Loucy (cell line): Measurements from ENCODE around the gene NUP35.

Source experiments
- H2AFZ ChIP-seq: fragments of 200-600 bp; sonication (generic); 2 replicates; pipeline ENCODE4 v1.6.0; 2016; ENCODE audit warnings: antibody characterized with exemption, mild to moderate bottlenecking, low read length, moderate library complexity
- H3F3A ChIP-seq: fragments of 200-600 bp; 2 replicates; pipeline ENCODE4 v1.6.0; 2016; ENCODE audit warnings: antibody characterized with exemption, low read depth, mild to moderate bottlenecking
- H3K27me3 ChIP-seq: fragments of 200-600 bp; sonication (generic); 2 replicates; pipeline ENCODE4 v1.6.1; 2014; ENCODE audit warnings: low read length, mild to moderate bottlenecking; ENCODE audit not compliant: insufficient read depth, poor library complexity, severe bottlenecking
- H3K36me3 ChIP-seq: fragments of 200-600 bp; sonication (generic); 2 replicates; pipeline ENCODE4 v1.6.1; 2016; ENCODE audit warnings: low read length; ENCODE audit not compliant: insufficient read depth
- H3K4me1 ChIP-seq: fragments of 200-600 bp; sonication (generic); 2 replicates; pipeline ENCODE4 v1.5.1; 2014; ENCODE audit warnings: low read length, mild to moderate bottlenecking; ENCODE audit not compliant: insufficient read depth, poor library complexity, severe bottlenecking
- H3K4me2 ChIP-seq: fragments of 200-600 bp; sonication (generic); 2 replicates; pipeline ENCODE4 v1.6.0; 2014; ENCODE audit warnings: antibody characterized with exemption, low read length, low read depth, mild to moderate bottlenecking; ENCODE audit not compliant: poor library complexity, severe bottlenecking
- H3K4me3 ChIP-seq: fragments of 200-600 bp; sonication (generic); 2 replicates; pipeline ENCODE4 v1.5.1; 2014; ENCODE audit warnings: low read length, mild to moderate bottlenecking, mixed read lengths; ENCODE audit not compliant: poor library complexity, severe bottlenecking
- H3K79me2 ChIP-seq: fragments of 200-600 bp; sonication (generic); 2 replicates; pipeline ENCODE4 v1.6.1; 2014; ENCODE audit warnings: low read length; ENCODE audit not compliant: insufficient read depth
- H3K9ac ChIP-seq: fragments of 200-600 bp; sonication (generic); 2 replicates; pipeline ENCODE4 v1.6.0; 2014; ENCODE audit warnings: mild to moderate bottlenecking, low read depth, low read length, moderate library complexity; ENCODE audit not compliant: poor library complexity, severe bottlenecking
- H3K9me2 ChIP-seq: fragments of 200-600 bp; sonication (generic); replicated peaks from 2 replicates; pipeline ENCODE4 v1.6.1; 2016; ENCODE audit warnings: low read depth, low read length, mixed read lengths
- H3K9me3 ChIP-seq: fragments of 200-600 bp; sonication (generic); 2 replicates; pipeline ENCODE4 v1.6.1; 2014; ENCODE audit warnings: mild to moderate bottlenecking, antibody characterized with exemption, low read length, low read depth; ENCODE audit not compliant: insufficient read depth
- H4K20me1 ChIP-seq: fragments of 200-600 bp; sonication (generic); 2 replicates; pipeline ENCODE4 v1.6.0; 2014; ENCODE audit warnings: antibody characterized with exemption, low read length, mild to moderate bottlenecking; ENCODE audit not compliant: insufficient read depth, poor library complexity, severe bottlenecking
- CTCF ChIP-seq: fragments of 200-600 bp; sonication (generic); conservative IDR thresholded peaks from 2 replicates; pipeline ENCODE4 v1.5.1; 2014; ENCODE audit warnings: mild to moderate bottlenecking, antibody characterized with exemption, low read length
- EZH2phosphoT487 ChIP-seq: fragments of 200-600 bp; IDR thresholded peaks from 2 replicates; pipeline ENCODE4 v1.6.1; 2018; ENCODE audit warnings: antibody characterized with exemption, mild to moderate bottlenecking, moderate library complexity, borderline replicate concordance

Gene NUP35

GRCh38 chr2:183126635-183127034, 2.4 kb downstream of the NUP35 start:
- H4K20me1 ChIP-seq: peaks cover 58% of the 10 kb centered on the region
- peak overlapping the region; percentile 98 for H3K4me3 ChIP-seq

GRCh38 chr2:183134016-183134415, 9.8 kb downstream of the NUP35 start:
- Histone ChIP-seq H3F3A (no peaks in the 10 kb centered on the region), H3K36me3 (peaks cover 32% of the 10 kb centered on the region; the same call in 1 of the 2 replicates), H3K4me3 (no peak overlapping the region), H3K79me2 (peaks cover 52% of the 10 kb centered on the region), H3K9ac (no peak overlapping the region), H3K4me2 (no peak overlapping the region), H3K4me1 (peaks cover 25% of the 10 kb centered on the region), H2AFZ (no peak overlapping the region), H3K9me2 (no peaks in the 10 kb centered on the region), H3K9me3 (no peaks in the 10 kb centered on the region), H3K27me3 (no peaks in the 10 kb centered on the region), H4K20me1 (peaks cover 27% of the 10 kb centered on the region)
- TF ChIP-seq EZH2phosphoT487 (no peak), CTCF (no peak)

More at GRCh38 chr2:183126635-183127034, 2.4 kb downstream of the NUP35 start:
- no peaks in the 10 kb centered on the region for H3K9me2 ChIP-seq
- peaks cover 71% of the 10 kb centered on the region for H3K79me2 ChIP-seq
- H3K9ac ChIP-seq: peak overlapping the region; percentile 78
- no peaks in the 10 kb centered on the region for H3F3A ChIP-seq
- H3K4me2 ChIP-seq: peak overlapping the region; percentile 87
- no peak overlapping the region for H2AFZ ChIP-seq
- peaks cover 9% of the 10 kb centered on the region for H3K36me3 ChIP-seq
- peaks cover 57% of the 10 kb centered on the region for H3K4me1 ChIP-seq
- H3K9me3 ChIP-seq: no peaks in the 10 kb centered on the region
- TF ChIP-seq EZH2phosphoT487 (no peak), CTCF (no peak)
- H3K27me3 ChIP-seq: peaks cover 14% of the 10 kb centered on the region

GRCh38 chr2:183148955-183149354, 24.7 kb downstream of the NUP35 start:
- Histone ChIP-seq H3K9me3 (peaks cover 7% of the 10 kb centered on the region; the same call in 1 of the 2 replicates), H3K36me3 (peaks cover 63% of the 10 kb centered on the region)

More at GRCh38 chr2:183148955-183149354, 24.7 kb downstream of the NUP35 start:
- H3K4me3 ChIP-seq: no peak overlapping the region
- no peaks in the 10 kb centered on the region for H3K9me2 ChIP-seq
- TF ChIP-seq EZH2phosphoT487: no peak
- TF ChIP-seq CTCF: no peak
- H2AFZ ChIP-seq: no peak overlapping the region
- H3K27me3 ChIP-seq: no peaks in the 10 kb centered on the region
- no peak overlapping the region for H3K4me2 ChIP-seq
- H3F3A ChIP-seq: no peaks in the 10 kb centered on the region
- no peaks in the 10 kb centered on the region for H3K4me1 ChIP-seq
- H3K79me2 ChIP-seq: peaks cover 67% of the 10 kb centered on the region
- H4K20me1 ChIP-seq: peaks cover 3% of the 10 kb centered on the region
- H3K9ac ChIP-seq: no peak overlapping the region
